ENCODE data around the gene TMEM74B.

Gene TMEM74B

DNA sequence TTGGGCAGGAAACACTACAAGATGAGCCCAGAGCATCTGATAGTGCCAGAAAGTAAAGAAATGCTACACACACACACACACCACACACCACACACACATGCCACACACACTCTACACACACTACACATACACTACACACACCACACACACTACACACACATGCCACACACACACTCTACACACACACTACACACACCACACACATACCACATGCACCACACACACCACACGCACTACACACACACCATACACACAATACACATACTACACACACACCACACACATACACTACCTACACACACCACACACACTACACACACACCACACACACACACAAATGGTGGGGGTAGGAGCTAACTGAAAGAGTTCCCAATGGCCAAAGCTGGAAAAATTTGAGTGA is 3.6 kb upstream of the TMEM74B start:
- H3K36me3 ChIP-seq (ENCODE audit: insufficient read depth, low read length) = no peaks in the 10 kb centered on the region
- H3K4me3 ChIP-seq (ENCODE audit: low read depth, low read length) = no peak overlapping the region
- H2AFZ ChIP-seq (ENCODE audit: low read length, unreplicated experiment) = no peak overlapping the region
- H3K27ac ChIP-seq (ENCODE audit: low read depth, low read length) = no peak overlapping the region
- H3K4me1 ChIP-seq (ENCODE audit: control insufficient read depth, insufficient read depth, low read length, unreplicated experiment) = no peaks in the 10 kb centered on the region
- H3K79me2 ChIP-seq (ENCODE audit: control insufficient read depth, insufficient read depth, low read length, unreplicated experiment) = no peaks in the 10 kb centered on the region
- H3K27me3 ChIP-seq (ENCODE audit: insufficient read depth, low read length) = peaks cover 68% of the 10 kb centered on the region

DNA sequence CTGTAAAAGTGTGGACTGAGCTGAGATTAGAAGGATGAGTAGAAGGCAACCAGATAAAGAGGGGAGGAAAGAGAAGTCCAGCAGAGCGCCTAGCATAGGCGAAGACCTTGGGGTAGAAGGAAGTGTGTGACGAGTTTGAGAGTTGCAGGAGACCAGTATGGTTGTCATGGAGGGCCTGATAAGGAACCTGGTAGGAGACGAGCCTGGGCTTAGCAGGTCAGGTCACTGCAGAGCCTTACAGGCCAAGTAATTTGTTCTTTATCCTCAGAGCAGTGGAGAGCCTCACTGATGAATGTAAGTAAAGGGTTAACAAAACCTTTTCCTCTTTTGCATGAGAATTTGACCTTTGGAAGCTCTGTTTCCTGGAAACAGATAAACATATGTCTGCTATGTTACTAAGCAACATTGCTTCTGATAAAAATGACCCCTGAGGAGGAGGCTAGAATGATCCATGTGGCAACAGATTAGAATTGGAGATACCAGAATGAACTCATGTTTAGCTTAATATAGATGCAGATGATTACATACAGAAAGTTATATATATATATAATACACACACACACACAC is 2.9 kb upstream of the TMEM74B start:
- Histone ChIP-seq H3K27me3 (ENCODE audit: insufficient read depth, low read length) (peaks cover 68% of the 10 kb centered on the region), H3K27ac (ENCODE audit: low read depth, low read length) (no peak overlapping the region), H3K4me1 (ENCODE audit: control insufficient read depth, insufficient read depth, low read length, unreplicated experiment) (no peaks in the 10 kb centered on the region), H3K4me3 (ENCODE audit: low read depth, low read length) (no peak overlapping the region), H3K36me3 (ENCODE audit: insufficient read depth, low read length) (no peaks in the 10 kb centered on the region), H2AFZ (ENCODE audit: low read length, unreplicated experiment) (no peak overlapping the region), H3K79me2 (ENCODE audit: control insufficient read depth, insufficient read depth, low read length, unreplicated experiment) (no peaks in the 10 kb centered on the region)

DNA sequence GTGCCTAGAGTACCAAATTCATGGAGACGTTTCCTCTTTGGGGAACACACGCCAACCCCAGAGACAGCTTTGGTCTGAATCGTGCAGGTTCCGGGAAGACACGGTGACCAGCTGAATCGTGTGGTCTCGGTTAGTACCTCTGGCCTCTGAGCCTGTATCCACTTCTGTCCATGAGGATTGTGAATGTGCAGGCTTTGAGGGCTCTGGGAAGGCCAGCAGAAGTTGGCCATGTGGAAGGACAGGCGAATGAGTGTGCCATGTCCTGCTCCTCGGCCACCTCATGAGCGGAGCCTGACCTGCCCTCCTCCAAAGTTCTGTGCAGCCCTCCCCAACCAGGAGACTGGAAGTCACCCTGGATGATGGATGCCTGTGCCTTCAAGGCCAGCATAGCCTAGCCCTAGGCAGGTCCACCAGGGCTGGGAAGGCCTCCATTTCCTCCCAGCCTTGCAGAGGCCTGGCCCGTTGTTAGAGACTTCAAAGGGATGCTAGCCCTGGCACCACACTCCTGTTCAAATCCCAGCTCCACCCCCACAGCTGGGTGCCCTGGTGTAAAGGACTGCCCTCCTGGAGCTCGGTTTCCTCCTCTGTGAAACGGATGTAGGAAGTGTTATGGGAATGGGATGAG is 1.7 kb upstream of the TMEM74B start:
- Histone ChIP-seq H3K4me3 (ENCODE audit: low read depth, low read length) (no peak overlapping the region), H3K79me2 (ENCODE audit: control insufficient read depth, insufficient read depth, low read length, unreplicated experiment) (no peaks in the 10 kb centered on the region), H3K4me1 (ENCODE audit: control insufficient read depth, insufficient read depth, low read length, unreplicated experiment) (no peaks in the 10 kb centered on the region), H3K27me3 (ENCODE audit: insufficient read depth, low read length) (peaks cover 66% of the 10 kb centered on the region), H3K36me3 (ENCODE audit: insufficient read depth, low read length) (no peaks in the 10 kb centered on the region), H3K27ac (ENCODE audit: low read depth, low read length) (no peak overlapping the region), H2AFZ (ENCODE audit: low read length, unreplicated experiment) (no peak overlapping the region)

DNA sequence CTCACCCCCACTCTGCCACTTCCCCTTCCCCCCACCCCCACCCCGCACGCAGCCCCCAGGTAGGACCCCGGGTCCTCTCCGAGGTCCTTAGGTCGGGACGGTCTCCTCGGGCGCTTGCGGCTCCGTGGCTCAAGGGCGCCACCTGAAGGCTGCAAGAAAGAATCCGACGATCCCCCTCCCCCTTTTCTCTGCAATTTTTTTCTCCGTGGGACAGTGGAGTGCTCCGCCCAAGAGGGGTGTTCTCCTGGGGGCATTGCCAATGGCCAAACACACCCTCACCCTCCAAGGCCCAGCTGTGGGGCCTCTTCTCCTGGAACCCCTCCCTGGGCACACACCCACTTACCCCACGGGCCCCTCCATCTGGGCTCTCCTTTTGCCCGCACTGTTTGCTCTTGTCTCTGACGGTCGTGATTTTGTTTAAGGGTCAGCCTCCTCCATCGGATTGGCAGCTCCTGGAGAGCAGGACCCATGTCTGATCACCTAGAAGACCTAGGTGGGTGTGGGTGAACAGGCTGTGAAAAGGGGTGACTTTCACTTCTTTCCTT is 1.1 kb upstream of the TMEM74B start:
- Histone ChIP-seq H3K27ac (ENCODE audit: low read depth, low read length) (no peak overlapping the region), H3K79me2 (ENCODE audit: control insufficient read depth, insufficient read depth, low read length, unreplicated experiment) (no peaks in the 10 kb centered on the region), H3K27me3 (ENCODE audit: insufficient read depth, low read length) (peaks cover 59% of the 10 kb centered on the region), H2AFZ (ENCODE audit: low read length, unreplicated experiment) (no peak overlapping the region), H3K4me1 (ENCODE audit: control insufficient read depth, insufficient read depth, low read length, unreplicated experiment) (no peaks in the 10 kb centered on the region), H3K4me3 (ENCODE audit: low read depth, low read length) (peak overlapping the region; percentile 75), H3K36me3 (ENCODE audit: insufficient read depth, low read length) (no peaks in the 10 kb centered on the region)

DNA sequence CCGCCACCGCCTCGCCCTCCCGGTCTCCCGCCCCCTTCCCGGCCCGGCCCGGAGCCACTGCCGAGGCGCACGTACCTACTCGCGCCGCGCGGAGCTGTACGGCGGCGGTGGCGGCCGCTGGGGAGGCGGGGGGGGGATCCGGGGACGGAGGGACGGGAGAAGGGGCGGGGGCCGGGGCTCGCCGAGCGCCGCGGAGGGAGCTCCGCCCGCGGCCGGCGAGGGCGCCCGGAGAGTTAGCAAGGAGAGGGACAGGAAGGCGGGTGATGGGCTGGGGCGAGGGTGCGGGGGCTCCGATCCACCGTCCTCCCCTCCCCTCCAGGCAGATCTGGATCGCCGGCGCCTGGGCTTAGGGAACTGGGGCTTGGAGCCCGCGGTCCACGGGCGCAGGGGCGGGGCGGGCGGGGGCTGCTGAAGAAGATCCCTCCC is 548 bp upstream of the TMEM74B start:
- Histone ChIP-seq H3K36me3 (ENCODE audit: insufficient read depth, low read length) (no peaks in the 10 kb centered on the region), H2AFZ (ENCODE audit: low read length, unreplicated experiment) (peak overlapping the region; percentile 75), H3K27ac (ENCODE audit: low read depth, low read length) (no peak overlapping the region), H3K4me3 (ENCODE audit: low read depth, low read length) (peak overlapping the region; percentile 75), H3K79me2 (ENCODE audit: control insufficient read depth, insufficient read depth, low read length, unreplicated experiment) (no peaks in the 10 kb centered on the region), H3K4me1 (ENCODE audit: control insufficient read depth, insufficient read depth, low read length, unreplicated experiment) (no peaks in the 10 kb centered on the region), H3K27me3 (ENCODE audit: insufficient read depth, low read length) (peaks cover 54% of the 10 kb centered on the region)

DNA sequence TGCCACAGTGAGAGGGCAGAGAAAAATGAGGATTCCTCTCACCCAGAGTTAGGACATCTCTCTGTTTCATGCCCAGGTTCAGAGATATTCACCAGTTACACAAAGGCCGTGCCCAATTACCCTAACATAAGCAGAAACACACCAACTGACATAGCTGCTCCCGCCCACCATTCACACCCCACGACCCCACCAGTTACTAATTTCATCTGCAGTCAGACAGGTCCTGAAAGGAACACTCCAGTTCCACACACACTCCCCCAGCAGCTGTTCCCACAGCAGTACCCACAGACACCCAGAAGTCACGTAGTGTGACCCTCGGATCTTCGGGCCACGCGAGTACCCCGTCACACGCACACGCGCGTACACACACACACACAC is 532 bp downstream of the TMEM74B start:
- Histone ChIP-seq H2AFZ (ENCODE audit: low read length, unreplicated experiment) (no peak overlapping the region), H3K27me3 (ENCODE audit: insufficient read depth, low read length) (peaks cover 44% of the 10 kb centered on the region), H3K4me3 (ENCODE audit: low read depth, low read length) (peak overlapping the region; percentile 75; the same call in 1 of the 2 replicates), H3K79me2 (ENCODE audit: control insufficient read depth, insufficient read depth, low read length, unreplicated experiment) (no peaks in the 10 kb centered on the region), H3K4me1 (ENCODE audit: control insufficient read depth, insufficient read depth, low read length, unreplicated experiment) (no peaks in the 10 kb centered on the region), H3K36me3 (ENCODE audit: insufficient read depth, low read length) (no peaks in the 10 kb centered on the region), H3K27ac (ENCODE audit: low read depth, low read length) (no peak overlapping the region)

DNA sequence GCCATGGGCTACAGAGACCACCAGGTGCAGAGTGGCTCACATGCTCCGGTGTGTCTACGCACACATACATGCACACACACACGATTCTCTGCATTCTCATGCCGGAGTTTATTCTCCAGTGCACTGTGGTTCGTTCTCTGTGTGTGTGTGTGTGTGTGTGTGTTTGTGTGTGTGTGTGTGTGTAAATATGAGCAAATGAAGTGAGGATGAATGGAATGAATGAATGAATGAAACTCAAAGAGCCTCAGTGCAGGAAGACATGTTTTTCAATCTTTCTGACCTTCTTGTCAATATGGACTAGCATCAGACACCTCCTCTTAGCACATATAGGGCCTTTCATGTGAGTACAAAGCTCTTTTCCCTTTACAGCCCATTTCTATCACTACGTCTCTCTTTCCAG is 1.6 kb downstream of the TMEM74B start:
- no peak overlapping the region for H2AFZ ChIP-seq (ENCODE audit: low read length, unreplicated experiment)
- peaks cover 39% of the 10 kb centered on the region for H3K27me3 ChIP-seq (ENCODE audit: insufficient read depth, low read length)
- no peak overlapping the region for H3K4me3 ChIP-seq (ENCODE audit: low read depth, low read length)
- H3K4me1 ChIP-seq (ENCODE audit: control insufficient read depth, insufficient read depth, low read length, unreplicated experiment) = no peaks in the 10 kb centered on the region
- H3K79me2 ChIP-seq (ENCODE audit: control insufficient read depth, insufficient read depth, low read length, unreplicated experiment) = no peaks in the 10 kb centered on the region
- no peak overlapping the region for H3K27ac ChIP-seq (ENCODE audit: low read depth, low read length)
- H3K36me3 ChIP-seq (ENCODE audit: insufficient read depth, low read length) = no peaks in the 10 kb centered on the region

DNA sequence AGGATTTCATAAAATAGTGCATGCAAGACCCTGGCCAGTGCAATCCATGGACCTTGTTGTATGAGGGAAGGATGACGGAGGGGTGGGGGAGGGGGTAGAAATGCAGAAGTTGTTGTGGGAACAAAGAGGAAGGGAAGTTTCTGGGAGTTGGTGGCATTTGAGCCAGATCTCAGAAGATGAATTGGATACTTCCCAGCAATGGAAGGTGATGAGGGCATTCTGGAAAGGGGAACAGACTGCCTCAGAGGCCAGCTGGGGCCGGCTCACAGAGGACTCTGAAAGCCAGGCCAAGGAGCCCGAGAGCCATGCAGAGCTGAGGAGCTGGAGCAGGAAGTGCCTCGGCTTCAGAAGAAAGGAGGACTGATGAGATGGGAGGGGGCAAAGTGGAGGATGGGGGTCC is 2.7 kb downstream of the TMEM74B start:
- H3K79me2 ChIP-seq (ENCODE audit: control insufficient read depth, insufficient read depth, low read length, unreplicated experiment) = no peaks in the 10 kb centered on the region
- H3K27me3 ChIP-seq (ENCODE audit: insufficient read depth, low read length) = peaks cover 33% of the 10 kb centered on the region
- H3K4me1 ChIP-seq (ENCODE audit: control insufficient read depth, insufficient read depth, low read length, unreplicated experiment) = no peaks in the 10 kb centered on the region
- H3K36me3 ChIP-seq (ENCODE audit: insufficient read depth, low read length) = no peaks in the 10 kb centered on the region
- H2AFZ ChIP-seq (ENCODE audit: low read length, unreplicated experiment) = no peak overlapping the region
- H3K27ac ChIP-seq (ENCODE audit: low read depth, low read length) = no peak overlapping the region
- no peak overlapping the region for H3K4me3 ChIP-seq (ENCODE audit: low read depth, low read length)

DNA sequence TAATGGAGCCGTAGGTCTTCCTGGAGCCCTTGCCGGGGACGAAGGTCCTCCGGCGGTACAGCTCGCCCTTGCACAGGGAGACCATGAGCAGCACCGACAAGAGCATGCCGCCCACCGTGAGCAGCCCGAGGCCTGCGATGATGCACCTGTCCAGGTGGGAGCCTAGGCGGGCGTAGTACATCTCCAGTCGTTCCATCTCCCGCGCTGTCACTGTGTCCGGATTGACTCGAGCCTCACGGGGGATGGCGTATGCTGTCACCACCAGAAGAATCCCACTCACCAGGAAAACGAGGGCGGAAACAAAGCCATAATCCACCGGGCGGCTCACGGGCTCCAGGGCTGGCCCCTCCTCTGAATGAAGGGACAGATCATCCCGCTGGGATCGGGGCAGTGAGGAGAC is 3.8 kb downstream of the TMEM74B start:
- Histone ChIP-seq H3K27me3 (ENCODE audit: insufficient read depth, low read length) (peaks cover 30% of the 10 kb centered on the region), H3K4me3 (ENCODE audit: low read depth, low read length) (no peak overlapping the region), H3K27ac (ENCODE audit: low read depth, low read length) (no peak overlapping the region), H3K79me2 (ENCODE audit: control insufficient read depth, insufficient read depth, low read length, unreplicated experiment) (no peaks in the 10 kb centered on the region), H2AFZ (ENCODE audit: low read length, unreplicated experiment) (no peak overlapping the region), H3K36me3 (ENCODE audit: insufficient read depth, low read length) (no peaks in the 10 kb centered on the region), H3K4me1 (ENCODE audit: control insufficient read depth, insufficient read depth, low read length, unreplicated experiment) (no peaks in the 10 kb centered on the region)

DNA sequence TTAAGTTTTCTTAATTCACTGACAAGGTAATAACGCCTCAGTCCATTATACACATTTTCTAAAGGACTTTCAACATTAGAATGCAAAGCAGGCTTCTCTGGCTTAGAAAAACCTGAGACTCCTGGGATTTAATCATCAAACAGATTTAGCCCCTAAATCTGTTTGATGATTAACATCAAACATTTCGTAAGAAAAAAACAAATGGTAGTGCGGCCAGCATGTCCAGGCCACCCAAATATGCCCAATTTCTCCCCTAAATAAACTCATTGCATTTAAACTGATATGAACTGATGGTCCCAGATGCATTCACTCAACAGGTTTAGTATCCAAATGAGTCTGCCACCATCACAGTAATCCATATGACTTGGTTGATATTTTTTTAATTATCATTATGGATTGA is 6.2 kb downstream of the TMEM74B start:
- H3K4me1 ChIP-seq (ENCODE audit: control insufficient read depth, insufficient read depth, low read length, unreplicated experiment) = no peaks in the 10 kb centered on the region
- no peak overlapping the region for H3K4me3 ChIP-seq (ENCODE audit: low read depth, low read length)
- H3K27ac ChIP-seq (ENCODE audit: low read depth, low read length) = no peak overlapping the region
- H3K79me2 ChIP-seq (ENCODE audit: control insufficient read depth, insufficient read depth, low read length, unreplicated experiment) = no peaks in the 10 kb centered on the region
- peaks cover 12% of the 10 kb centered on the region; the same call in 1 of the 2 replicates for H3K27me3 ChIP-seq (ENCODE audit: insufficient read depth, low read length)
- H2AFZ ChIP-seq (ENCODE audit: low read length, unreplicated experiment) = no peak overlapping the region
- H3K36me3 ChIP-seq (ENCODE audit: insufficient read depth, low read length) = no peaks in the 10 kb centered on the region

DNA sequence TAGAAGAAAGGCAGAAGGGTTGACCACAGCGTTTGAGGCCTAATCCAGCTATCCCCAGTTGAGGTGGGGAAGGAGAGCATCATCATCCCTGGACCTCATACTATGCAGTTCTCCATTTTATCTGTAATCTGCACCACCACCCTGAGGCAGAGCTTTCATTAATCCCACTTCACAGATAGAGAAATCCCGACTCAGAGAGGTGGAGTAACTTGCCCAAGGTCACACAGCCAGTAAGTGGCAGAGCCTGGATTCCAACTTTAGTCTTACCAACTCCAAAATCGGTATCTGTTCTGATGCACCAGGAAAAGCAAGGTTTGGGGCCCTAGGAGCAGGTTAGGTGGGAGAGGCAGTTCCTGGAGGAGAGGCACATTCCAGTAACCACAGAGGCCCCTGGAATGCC is 6.7 kb downstream of the TMEM74B start:
- Histone ChIP-seq H3K4me3 (ENCODE audit: low read depth, low read length) (no peak overlapping the region), H3K27me3 (ENCODE audit: insufficient read depth, low read length) (peaks cover 7% of the 10 kb centered on the region; the same call in 1 of the 2 replicates), H3K4me1 (ENCODE audit: control insufficient read depth, insufficient read depth, low read length, unreplicated experiment) (no peaks in the 10 kb centered on the region), H3K79me2 (ENCODE audit: control insufficient read depth, insufficient read depth, low read length, unreplicated experiment) (no peaks in the 10 kb centered on the region), H3K36me3 (ENCODE audit: insufficient read depth, low read length) (no peaks in the 10 kb centered on the region), H2AFZ (ENCODE audit: low read length, unreplicated experiment) (no peak overlapping the region), H3K27ac (ENCODE audit: low read depth, low read length) (no peak overlapping the region)
